Left renal cortex interstitium (tissue), 4 donors: ENCODE measurements around the gene C20orf204. TPM values are rescaled to one million over a fixed set of nuclear protein-coding genes. Genes with fewer than 3 reads are reported as not detected.

Experiments used
- DNase-seq, 4 donors: peaks; one replicate each; pipeline ENCODE4 v3.0.0-alpha.2; 2013; ENCODE audit warnings: low read depth in 4 of 4, low spot score in 2 of 4, missing footprints in 1 of 4
- polyA plus RNA-seq, 4 donors: library from polyadenylated mRNA; unstranded; fragments of 120-200 nt; gene quantifications; one replicate each; pipeline ENCODE4 v1.2.1, GENCODE V29; 2013; ENCODE audit not compliant: insufficient read length in 4 of 4

The C20orf204 gene
- polyA plus RNA-seq, 4 donors: 0.35 to 1.8 (median 1.4) TPM

DNA sequence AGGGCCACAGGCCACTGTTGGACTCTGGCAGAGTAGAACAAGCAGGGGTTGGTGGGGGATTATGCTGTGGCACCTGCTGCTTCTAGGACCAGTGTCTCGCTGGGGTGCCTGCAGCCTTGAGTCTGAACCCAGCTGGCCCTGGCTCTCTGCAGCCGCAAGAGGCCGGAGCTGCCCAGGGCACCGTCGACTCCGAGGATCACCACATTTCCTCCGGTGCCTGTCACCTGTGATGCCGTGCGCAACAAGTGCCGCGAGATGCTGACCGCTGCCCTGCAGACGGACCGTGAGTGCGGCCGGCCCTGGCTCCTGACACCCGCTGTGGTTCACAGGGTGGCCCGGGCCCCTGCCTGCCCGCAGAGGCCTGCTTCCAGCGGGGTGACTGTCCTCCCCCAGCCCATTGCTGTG is 33.2 kb downstream of the C20orf204 start:
- DNase-seq: no peak

DNA sequence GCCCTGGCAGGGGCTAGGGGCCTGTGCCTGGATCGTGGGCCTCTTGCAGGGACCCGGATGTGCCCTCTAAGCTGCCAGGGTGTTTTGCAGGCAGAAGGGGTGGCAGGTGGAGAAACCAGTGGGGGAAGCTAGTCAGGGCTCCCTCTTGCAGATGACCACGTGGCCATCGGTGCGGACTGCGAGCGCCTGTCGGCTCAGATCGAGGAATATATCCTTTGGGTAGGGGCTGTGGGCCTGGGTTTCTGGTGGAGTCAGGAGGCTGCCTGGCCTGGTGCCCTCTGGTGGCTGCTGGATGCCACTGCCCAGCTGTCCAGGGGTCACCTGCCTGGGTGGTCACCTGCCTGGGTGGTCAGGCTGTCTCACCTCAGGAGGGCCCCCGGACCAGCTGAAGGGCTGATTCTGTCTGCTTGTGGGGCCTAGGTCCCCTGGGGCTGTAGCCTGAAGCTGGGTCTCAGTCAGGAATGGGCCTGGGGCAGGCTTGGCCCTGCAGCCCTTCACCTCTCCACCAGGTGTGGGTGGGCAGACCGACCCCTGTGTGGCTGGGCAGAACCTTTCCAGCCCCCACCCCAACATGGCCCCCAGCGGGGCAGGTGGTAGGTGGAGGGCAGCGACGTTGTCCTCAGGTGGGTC is 33.7 kb downstream of the C20orf204 start:
- no peak for DNase-seq

DNA sequence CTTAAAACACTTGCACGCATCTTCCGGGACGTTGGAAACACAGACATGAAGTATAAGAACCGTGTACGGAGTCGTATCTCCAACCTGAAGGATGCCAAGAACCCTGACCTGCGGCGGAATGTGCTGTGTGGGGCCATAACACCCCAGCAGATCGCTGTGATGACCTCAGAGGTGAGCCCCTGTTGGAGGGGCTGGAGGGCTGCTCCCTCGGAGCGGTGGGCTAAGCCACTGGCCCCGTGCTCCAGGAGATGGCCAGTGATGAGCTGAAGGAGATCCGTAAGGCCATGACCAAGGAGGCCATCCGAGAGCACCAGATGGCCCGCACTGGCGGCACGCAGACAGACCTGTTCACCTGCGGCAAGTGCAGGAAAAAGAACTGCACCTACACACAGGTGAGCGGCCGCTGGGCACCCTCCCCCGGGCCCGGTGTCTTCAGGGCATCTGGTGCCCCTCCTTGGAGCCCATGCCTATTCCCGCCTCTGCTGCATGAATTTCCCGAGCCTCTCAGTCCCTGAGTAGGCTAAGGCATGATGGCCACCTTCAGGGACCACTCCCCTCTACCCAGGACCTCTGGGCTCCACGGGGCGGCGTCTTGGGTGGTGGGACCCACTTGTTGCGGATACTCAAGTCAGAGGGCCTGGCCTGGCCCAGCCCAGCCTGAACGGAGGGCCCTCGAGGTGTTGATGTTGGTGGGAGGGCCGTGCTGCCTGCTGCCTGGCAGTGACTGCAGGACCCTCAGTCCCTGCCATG is 34.4 kb downstream of the C20orf204 start:
- DNase-seq: no peak

DNA sequence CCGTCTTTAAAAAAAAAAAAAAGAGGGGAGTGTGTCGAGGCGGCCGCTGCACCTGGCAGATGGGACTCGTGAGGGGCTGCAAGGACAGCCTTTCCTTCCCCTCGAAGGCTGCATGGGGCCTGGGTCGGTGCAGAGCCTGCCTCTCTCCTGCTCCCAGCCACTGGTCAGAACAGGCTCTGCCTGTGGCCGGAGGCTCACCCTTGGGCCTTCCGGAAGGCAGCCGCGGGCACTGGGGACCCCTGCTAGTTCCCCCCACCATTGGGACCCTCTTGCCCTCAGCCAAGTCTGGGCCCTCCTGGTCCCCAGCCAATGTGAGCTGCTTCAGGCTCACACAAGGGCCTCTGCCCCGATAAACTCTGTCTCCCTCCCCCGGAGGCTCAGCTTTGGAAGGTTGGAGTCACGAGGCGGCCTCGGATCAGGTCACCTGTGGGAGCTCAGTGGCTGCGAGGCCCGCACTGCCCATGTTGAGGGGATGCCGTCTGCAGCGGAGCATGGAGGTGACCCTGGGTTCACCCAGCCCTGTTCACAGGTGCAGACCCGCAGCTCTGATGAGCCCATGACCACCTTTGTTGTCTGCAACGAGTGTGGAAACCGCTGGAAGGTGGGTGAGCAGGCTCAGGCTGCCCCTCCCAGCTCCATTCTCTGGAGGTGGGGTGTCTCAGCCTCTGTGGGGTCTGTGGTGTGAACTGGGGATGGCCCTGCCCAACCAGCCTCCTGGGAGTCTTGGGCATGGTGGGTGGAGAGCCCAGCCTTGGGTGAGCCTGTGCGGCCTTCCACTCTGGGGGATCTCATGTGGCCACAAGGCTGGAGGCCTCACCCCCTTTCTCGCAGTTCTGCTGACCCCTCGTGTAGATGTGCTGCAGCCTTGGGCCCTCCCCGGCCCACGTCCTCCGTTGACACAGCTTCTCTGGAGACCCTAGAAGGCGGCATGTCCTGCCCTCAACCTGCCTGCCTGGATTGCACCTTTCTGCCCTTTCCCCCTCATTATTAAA is 35.7 kb downstream of the C20orf204 start:
- no peak for DNase-seq

DNA sequence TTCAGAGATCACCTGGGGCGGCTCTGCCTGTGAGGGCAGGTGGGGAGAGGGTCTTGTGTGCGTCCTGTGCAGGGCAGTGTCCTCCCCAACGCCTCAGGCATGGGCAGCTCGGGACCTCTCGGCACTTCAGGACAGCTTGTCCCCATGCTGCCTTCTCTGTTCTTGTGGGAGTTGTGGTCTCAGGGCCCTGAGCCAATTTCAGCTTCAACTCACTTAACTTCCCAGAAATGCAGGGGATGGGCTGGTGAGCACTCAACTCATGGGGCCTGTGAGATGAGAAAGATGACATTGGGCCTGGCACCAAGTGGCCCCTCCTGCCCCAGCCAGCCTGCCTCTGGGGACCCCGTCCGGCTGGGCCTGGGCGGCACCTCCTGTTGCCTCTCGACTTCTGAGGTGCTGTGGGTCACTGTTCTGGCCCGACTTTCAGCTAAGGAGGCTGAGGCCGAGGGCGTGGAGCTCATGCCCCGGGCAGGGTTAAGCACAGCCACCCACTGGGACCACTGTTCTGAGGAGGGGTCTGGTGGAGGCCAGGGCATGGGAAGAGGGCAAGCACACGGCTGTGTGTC is 36.6 kb downstream of the C20orf204 start:
- DNase-seq: no peak

DNA sequence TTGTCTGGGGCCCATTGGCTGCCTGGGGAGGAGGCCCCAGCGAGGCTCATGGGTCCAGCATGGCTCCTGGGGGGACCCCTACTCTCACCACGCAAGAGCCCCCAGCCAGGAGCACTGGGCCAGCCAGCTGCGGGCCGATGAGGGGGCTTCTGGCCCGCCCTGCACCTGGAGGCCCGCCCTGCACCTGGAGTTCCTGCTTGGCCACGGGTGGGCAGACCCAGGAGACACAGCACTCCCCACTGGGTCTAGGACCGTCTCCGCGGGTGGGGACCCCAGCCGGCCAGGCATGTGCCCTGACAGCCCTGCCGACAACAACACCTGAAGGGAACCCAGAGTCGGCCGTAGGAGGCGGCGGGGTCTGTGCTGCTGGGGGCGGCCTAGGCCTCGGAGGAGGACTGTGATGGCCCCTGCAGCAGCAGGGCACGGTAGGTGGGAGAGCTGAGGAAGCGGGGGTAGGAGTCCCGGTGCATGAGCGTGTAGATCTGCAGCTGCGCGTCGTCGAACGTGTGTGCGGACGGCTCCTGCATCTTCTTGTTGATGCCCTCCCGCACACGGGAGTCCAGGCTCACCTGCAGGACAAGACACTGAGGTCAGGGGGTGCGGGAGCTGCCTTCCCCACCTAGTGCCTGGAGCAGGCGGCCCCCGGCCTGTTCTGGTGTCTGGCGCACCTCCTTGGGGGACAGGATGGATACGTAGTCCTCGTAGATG is 37.6 kb downstream of the C20orf204 start:
- no peak for DNase-seq

DNA sequence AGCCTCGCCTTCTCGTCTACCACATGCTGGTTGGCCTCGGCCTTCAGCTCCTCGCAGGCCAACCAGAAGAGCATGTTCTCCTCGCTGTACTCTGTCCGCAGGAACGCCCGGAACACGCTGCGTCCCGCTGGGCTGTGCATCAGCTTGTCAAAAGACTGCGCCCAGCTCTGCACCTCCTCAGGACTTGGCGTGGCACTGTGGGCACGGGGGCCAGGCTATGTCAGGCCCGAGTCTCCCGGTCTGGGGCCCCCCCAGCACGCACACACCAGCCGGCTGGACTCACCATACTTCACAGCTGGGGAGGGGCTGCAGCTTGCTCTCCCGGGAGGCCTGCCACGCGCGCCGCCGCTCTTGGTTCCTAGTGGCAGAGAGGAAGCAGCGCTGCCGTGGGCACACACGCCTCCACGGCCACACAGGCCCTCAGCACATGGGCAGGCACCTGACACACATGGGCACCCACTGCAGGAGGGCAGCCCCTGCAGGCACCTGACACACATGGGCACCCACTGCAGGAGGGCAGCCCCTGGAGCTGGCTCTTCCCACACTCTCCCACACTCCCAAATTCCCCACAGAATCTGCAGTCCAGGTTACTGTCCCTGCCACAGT is 38.3 kb downstream of the C20orf204 start:
- DNase-seq: no peak

DNA sequence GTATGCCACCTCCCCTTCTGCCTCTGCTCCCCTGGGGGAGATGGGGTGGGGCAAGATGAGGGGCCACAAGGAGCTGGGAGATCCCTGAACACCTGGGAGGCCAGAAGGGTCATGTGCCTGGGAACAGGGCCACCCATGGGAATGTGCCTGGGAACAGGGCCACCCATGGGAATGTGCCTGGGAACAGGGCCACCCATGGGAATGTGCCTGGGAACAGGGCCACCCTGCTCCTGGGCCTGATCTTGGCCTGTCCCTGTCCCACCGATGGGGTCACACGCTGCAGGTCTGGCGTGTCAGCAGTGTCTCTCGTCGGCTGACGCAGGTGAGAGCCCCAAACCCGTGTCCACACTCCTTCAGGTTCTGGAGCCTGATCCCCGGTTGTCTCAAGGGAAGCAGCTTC is 39.0 kb downstream of the C20orf204 start:
- no peak for DNase-seq

DNA sequence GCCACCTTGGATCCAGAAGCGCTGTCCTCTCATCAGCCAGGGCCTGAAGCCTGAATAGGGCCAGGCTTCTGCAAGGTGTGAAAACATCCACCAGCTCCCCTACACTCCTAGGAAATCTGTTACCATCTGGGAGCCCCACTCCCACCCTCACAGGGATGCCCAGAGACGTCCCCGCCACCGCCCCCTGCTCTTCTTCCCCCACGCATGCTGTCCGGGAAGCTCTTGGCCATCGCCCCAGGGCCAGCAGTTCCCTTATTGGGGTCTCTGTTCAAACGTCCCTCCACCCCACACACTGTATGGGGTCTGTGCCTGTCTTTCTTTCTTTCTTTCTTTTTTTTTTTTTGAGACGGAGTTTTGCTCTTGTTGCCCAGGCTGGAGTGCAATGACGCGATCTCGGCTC is 39.6 kb downstream of the C20orf204 start:
- no peak for DNase-seq

DNA sequence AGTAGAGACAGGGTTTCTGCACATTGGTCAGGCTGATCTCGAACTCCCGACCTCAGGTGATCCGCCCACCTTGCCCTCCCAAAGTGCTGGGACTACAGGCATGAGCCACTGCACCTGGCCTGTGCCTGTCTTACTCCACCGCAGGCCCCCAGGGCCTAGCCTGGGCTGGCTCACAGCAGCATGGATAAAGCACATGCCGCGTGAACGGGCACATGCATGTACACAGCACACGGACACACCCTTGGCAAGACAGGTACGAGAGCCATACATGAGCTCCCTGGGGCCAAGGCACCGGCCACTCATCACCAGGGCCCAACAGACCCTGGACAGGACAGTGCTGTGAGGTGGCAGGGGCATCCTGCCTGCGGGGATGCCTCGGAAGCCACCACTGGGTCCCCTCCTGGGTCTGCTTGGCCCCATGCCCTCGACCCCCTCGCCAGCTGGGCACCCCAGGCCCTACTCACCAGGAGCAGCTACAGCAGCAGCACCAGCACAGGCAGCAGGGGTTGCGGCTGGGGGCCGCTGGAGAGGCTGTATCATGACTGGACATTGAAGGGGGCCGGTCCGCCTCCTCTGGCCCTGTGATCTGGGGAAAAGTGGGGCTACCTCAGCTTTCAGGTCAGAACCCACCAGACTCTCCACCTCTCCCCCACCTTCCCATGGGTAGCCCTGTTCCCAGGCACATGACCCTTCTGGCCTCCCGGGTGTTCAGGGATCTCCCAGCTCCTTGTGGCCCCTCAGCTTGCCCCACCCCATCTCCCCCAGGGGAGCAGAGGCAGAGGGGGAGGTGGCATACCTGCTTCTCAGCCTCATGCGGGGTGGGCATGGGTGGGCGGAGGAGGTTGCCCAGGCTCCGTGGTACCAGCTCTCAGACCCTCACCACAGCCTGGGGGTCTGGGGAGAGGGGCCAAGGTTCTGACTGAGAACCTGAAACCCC is 40.3 kb downstream of the C20orf204 start:
- DNase-seq: no peak

DNA sequence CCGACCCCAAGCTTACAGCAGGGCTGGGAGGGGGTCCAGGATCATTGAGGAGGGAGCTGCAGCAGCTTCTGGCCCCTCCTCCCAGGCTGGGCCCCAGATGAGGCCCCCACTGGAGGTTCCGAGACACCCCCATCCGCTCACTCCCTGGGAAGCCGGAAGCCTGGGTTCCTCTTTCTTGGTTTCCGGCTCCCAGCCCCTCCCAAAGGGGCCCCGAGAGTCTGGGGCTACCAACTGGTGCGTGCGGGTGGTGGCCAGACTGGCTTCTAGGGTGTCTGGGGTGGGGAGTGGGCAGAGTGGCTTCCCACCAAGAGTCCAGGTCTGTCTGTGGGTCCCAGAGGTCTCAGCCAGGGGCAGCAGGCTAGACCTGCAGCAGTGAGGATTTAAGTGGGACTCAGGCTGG is 41.1 kb downstream of the C20orf204 start:
- DNase-seq: no peak

DNA sequence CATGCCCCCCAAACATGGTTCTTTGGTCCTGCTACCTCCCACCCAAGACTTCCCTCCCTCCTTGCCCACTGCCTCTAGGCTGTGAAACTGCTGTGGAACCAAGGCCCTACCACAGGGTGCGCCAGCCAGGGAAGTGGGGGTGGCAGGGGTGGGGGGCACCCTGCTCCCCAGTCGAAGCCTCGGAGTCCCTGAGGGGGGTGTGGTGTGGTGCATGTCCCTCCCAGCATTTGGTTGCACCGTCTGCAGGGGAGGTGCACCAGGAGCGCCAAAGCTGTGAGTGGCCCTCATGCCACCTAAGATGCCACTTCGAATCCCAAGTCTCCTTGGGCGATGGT is 41.5 kb downstream of the C20orf204 start:
- no peak for DNase-seq

DNA sequence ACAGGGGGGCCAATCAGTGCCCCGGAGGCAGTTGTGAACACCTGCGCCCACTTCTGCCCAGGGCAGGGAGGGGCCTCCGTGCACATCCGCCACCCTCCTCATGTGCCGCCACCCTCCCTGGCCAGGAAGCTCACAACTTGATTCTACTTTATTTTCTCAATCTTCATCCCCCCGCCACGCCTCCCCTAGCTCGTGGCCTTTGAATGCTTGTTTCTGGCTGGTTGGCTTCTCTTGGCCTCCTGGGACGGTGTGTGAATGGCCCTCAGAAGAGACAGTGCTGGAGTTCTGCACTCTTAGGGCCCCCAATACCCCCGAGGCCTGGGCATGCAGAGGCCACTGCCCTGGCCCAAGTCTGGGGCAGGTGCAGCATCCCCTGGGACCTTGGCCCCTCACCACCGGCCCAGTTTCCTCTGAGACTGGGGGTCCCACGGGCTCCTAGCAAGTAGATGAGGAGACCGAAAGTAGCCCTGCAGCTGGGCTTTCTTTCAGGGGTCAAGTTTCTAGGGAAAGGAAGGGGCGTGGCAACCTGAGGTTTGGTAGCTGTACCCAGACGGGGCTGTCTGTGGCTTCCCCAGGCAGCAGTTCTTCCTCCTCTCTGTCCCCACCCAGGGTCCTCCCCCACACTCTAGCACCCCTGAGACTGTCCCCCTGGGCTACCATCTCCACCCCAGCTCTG is 42.0 kb downstream of the C20orf204 start:
- no peak for DNase-seq

DNA sequence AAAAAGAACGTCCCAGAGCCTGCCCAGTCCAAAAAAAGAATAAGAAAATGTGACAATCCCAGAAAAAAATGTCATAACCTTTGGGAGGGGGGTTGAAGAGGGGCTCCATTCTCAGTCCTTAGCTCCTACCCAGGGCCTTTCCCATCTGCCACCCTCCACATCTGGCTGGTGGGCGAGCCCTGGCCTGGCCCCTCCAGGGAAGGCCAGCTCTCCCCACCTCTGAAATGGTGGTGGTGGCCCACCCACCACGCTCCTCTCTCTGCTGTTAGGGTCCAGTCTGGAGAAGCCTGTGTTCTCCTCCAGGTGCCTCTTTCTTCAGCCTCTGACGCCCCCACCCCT is 42.9 kb downstream of the C20orf204 start:
- DNase-seq: no peak

DNA sequence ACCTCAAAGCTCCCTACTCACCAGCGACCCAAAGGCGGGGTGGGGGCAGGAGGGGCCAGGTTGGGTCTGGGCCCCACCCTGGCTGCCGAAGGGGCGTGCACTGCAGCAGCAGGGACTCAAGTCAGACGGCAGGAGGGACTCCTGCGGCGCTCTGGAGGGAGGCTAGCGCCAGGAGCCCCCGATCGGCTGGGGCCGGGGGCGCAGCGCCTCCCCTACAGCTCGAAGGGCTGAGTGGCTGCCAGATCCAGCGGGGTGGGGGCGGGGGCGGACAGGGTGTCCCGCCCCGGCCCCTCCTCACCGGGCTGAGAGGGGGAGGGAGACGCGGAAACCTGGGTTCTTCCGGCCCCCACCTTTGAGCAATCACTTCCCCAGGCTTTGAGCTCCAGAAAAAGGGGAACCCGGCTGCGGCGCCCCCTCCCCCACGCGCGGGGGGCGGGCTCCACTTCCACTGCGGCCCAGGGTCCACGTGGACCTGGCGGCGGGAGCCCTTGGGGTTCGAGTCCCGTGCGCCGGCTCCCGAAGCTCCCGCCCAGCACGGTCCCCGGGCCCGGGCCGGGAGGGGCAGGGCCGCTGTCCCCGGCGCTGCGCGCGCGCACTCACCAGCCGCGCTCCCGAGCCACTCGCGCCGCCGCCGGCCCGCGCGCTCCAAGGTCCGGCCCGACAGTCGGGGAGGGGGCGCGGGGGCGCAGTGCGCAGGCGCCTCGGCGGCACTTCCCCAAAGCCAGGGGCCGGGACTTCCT is 43.5 kb downstream of the C20orf204 start, which contains the start of gene RGS19:
Gene RGS19, minus strand, starts transcription at position 246 of the 740 bp plus-strand sequence. CDS start 2,632 bp downstream, outside the sequence.
- no peak for DNase-seq

DNA sequence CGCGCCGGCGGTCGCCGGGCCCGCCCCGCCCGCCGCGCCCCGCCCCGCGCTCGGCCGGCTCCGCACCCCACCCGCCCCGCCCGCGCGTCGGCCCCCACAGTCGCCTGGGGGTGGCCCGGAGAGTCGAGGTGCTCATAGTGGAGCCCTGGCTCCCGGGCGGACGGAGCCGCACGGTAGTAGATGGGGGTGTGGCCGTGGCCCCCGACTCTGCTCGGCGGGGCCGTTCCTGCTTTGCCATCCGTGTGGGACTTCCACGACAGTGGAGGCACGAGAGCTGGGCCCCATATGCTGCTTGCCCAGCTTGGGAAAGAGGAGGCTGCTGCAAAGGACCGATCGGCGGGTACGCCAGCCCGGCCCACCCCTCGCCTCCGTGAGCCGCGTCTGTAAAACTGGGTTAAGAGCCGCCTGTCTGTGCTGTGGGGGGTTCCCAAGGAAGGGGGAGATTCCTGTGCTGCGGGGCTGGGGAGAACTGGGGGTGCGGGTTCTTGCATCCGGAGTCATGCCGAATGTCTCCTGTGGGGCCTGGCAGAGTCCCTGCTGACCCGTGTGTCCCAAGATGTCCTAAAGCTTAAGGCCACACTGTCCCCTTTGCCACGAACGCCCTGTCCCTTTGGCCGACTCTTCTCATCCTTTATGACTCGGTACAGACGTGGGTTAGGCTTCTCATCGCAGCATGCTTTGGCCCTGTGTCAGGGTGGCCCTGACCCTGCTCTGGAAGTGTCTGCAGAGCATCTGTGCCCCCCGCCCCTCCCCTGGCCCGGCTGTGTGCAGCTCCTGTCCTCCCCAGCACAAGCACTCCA is 44.2 kb downstream of the C20orf204 start, which contains the start of gene OPRL1:
Gene OPRL1, plus strand, starts transcription at position 70 of the 800 bp plus-strand sequence. CDS start 12,639 bp downstream, outside the sequence.
- DNase-seq: no peak
